Mononuclear cell (primary cell): Measurements from ENCODE around the gene SLC25A51. TPM values are rescaled to one million over a fixed set of nuclear protein-coding genes. Genes with fewer than 3 reads are reported as not detected.

Experiments
- H3K27me3 ChIP-seq: 2 replicates; pipeline ENCODE4 v1.6.0; 2011; ENCODE audit warnings: low read length, control low read depth; ENCODE audit not compliant: insufficient read depth
- H3K4me1 ChIP-seq: 2 replicates; pipeline ENCODE4 v1.5.1; 2011; ENCODE audit warnings: mild to moderate bottlenecking, low read length, control low read depth; ENCODE audit not compliant: insufficient read depth
- H3K4me3 ChIP-seq: 2 replicates; pipeline ENCODE4 v1.5.1; 2011; ENCODE audit warnings: mild to moderate bottlenecking, low read length, moderate library complexity
- H3K9me3 ChIP-seq: 2 replicates; pipeline ENCODE4 v1.5.1; 2011; ENCODE audit warnings: low read depth, mild to moderate bottlenecking, control low read depth, low read length
- total RNA-seq: library from RNA; depleted of rRNA; stranded (reverse); fragments of >200 nt; gene quantifications from one replicate; pipeline ENCODE4 v1.2.3, GENCODE V29; 2012

SLC25A51 gene
- total RNA-seq, 1 donor: 24.8 TPM

DNA sequence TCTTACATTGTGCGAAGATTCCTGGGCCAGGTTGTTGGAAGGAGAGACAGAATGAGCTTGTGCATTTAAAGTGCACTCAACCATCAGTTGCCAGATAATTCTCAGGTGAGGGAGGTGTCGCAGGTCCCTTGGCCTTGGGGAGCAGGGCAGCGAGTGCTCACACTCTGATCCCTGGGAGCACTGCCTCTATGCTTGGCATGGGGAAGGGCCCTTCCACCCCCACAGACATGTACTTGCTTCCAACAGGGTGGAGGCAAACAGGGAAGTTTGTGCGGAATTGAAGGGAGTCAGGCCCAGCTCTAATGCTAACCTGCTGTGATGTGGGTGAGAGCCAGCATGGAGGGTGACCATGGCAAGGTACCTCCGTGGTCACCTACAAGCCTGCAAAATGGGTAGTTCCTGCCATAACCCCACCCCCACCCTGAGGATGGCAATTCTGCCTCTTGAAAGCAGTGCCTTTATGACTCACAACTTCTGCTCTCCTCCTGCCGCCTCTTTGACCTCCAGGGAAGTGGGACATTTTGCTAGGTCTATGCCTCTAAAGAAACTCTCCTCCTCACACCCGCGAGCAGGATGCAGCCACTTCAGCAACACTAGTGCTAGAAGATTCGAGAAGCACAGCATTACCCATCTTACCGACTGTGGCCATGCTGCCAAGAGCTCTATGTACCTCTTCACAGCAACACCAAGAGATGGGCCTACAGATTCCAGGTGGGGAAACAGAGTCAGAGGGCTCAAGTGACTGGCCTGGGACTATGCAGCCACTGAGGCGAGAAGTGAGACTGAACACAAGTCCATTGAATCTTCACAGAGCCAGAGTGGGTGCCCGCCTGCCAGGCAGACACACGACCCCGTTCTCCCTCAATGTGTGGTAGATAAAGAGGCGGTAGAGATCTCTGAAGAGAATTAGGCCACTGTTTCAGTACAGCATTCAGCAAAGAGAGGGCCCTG, 22.1 kb upstream of the SLC25A51 start:
- Histone ChIP-seq H3K4me1 (peaks cover 12% of the 10 kb centered on the region), H3K9me3 (no peaks in the 10 kb centered on the region), H3K4me3 (no peak overlapping the region), H3K27me3 (no peaks in the 10 kb centered on the region)

DNA sequence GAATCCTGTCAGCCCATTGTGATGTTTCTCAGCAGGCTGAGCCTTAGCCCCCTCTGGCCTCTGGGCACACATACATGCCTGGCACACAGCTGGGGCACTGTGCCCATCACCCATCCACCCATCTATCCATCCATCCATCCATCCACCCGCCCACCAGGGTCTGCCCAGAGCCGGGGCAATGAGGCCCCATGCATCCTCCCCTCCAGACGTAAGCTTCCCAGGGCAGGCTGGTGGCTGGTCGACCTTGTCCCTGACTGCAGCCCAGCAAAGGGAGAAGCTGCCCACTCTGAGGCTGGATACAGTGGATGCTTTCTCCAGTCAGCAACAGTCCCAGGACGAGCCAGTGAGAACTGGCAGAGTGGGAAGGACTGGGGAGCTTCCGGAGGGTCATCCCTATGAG, 21.1 kb upstream of the SLC25A51 start:
- H3K4me1 ChIP-seq: peaks cover 12% of the 10 kb centered on the region
- H3K27me3 ChIP-seq: no peaks in the 10 kb centered on the region
- no peak overlapping the region for H3K4me3 ChIP-seq
- no peaks in the 10 kb centered on the region for H3K9me3 ChIP-seq

DNA sequence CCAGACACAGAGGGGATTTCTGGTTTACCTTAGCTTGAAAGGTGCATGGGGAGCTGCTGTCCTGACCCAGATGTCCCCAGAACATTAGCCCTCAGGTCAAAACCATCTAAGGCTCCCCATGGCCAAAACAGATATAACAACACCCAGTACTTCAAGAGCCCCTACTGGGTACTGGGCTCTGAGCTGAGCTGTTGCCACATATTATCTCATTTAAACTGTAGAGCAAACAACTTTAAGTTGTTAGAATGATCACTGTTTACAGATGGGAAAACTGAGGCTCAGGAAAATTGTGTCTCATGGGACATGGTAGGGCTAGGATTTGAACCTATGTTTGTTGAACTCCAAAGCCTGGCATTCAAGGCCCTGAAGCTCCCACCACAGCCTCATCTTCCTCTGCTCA, 20.6 kb upstream of the SLC25A51 start:
- H3K27me3 ChIP-seq: no peaks in the 10 kb centered on the region
- H3K4me3 ChIP-seq: no peak overlapping the region
- peaks cover 10% of the 10 kb centered on the region for H3K4me1 ChIP-seq
- H3K9me3 ChIP-seq: no peaks in the 10 kb centered on the region

DNA sequence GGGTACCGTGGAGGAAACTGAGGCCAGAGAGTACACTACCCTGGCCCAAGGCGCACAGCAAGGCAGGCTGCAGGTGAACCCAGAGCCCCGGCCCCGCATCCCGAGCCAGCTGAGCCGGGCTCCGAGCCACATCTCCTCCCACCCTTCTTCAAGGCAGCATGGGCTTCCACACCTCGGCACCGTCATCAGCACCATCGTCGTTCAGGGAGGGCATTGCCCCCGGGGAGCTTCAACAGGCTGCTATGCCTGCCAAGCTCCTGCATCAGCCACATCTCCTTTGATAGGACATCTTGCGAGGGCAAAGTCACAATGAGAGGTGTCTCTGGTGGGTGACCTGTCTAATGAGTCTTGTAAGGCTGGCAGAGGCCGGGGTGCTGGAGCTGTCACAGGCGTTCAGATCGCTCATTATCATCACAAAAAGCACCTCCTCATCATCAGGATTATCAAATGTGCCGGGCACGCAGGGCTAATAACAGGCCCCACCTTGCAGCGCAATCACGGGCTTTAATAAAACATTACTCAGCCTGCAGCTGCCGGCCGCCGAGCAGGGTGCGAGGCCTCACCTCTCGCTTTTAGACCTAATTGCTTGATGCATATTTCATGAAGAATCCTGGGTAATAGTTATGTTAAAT, 20.0 kb upstream of the SLC25A51 start:
- Histone ChIP-seq H3K9me3 (no peaks in the 10 kb centered on the region), H3K27me3 (no peaks in the 10 kb centered on the region), H3K4me1 (peaks cover 4% of the 10 kb centered on the region), H3K4me3 (no peak overlapping the region)

DNA sequence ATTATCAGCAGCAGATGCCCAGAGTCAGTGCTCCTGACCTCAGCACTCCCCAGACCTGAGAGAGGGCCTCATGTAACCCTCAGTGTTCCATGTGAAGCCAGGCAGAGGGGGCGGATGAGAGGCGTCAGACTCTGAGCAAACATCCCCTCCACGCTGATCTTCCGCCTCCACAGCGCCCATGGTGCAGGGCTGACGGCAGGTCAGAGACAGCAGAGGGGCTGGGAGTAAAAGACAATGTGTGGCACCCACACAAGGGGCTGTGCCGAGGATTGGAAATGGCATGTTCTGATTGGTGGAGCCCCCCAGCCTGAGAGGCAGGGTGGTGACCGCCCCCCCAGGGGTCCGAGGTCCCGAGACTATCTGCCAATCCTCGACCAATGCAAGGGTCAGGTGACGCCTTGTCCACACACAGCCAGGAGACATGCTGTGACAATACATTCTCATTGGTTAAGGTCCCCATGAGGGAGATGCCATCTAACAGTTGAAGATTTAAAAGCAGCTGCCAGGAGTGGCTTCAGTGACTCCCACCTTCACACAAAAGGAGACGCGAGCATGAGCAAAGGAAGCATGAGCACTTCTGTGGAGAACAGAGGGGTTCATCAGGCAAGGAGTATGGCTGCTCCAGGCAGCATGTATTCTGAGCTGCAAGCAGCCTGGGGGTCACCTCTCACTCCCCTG, 19.3 kb upstream of the SLC25A51 start:
- Histone ChIP-seq H3K27me3 (no peaks in the 10 kb centered on the region), H3K4me1 (peaks cover 4% of the 10 kb centered on the region), H3K4me3 (no peak overlapping the region), H3K9me3 (no peaks in the 10 kb centered on the region)

DNA sequence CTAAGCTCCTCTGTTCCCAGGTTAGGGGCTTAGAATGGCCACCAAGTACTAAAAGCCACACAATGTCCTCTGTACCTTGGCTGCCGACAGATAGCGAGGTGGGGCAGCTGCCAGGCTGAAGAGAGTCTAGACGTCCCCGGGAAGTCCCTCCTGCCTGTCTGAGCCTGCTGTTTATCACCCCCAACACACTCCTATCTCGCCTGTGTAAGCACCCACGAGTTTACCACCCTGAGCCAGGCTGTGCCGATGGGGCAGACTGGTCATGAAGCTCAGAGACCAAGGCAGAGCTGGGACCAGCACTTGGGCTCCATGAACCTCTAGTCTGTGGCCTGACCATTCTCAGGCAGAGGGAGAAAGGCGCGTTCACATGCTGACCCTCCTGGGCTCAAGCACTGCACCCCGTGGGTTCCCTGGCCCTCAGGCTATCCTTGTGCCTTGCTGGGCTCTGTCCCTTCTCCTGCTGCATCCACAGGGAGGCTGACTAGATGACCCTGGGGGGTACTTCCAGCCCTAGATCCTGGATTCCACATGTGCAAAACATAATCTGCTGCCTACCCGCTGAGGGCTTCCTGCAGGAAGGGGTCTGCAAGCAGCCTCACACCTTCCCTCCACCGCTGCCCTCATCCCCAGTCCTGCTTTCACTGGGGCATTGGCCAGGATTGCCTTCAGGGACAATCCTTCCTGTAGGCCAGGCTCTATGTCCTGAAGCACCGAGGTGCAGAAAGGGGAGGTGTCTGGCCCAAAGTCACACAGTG, 18.6 kb upstream of the SLC25A51 start:
- peaks cover 4% of the 10 kb centered on the region for H3K4me1 ChIP-seq
- H3K27me3 ChIP-seq: no peaks in the 10 kb centered on the region
- no peak overlapping the region for H3K4me3 ChIP-seq
- H3K9me3 ChIP-seq: no peaks in the 10 kb centered on the region

DNA sequence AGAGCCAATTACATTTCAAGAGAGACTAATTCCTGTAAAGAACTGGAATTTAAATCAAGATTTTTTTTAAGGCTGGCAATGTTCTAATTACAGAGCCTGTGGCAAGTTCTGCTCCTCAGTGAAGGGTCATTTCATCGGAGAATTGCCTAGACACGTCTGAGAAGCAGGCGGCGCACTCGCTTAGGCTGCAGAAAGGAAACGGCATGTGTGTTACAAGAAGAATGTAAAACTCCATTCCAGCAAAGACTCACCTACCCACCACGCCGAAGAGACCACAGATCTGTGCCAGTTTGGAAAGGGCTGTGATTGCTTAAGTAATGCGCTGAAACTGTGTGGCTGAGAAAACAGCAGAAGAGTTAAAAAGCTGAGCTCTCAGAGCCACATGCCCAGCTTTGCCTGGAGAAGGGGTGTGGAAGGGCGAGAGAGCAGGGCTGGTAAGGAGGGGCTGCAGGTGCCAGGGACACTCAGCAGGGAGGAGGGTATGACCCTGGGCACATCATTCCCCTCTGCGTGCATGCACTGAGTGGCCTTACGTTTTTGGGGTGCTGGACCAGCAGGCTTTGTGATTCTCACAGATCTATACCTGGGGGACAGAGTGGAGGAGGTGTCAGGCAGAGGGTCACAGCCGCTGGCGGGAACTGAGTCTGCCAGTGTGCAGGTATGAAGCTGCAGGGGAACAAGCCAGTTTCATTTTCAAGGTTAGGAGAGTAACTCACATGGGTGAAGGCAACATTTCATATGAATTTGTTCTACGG, 17.8 kb upstream of the SLC25A51 start:
- Histone ChIP-seq H3K4me3 (no peak overlapping the region), H3K9me3 (no peaks in the 10 kb centered on the region), H3K27me3 (no peaks in the 10 kb centered on the region), H3K4me1 (peaks cover 4% of the 10 kb centered on the region)

DNA sequence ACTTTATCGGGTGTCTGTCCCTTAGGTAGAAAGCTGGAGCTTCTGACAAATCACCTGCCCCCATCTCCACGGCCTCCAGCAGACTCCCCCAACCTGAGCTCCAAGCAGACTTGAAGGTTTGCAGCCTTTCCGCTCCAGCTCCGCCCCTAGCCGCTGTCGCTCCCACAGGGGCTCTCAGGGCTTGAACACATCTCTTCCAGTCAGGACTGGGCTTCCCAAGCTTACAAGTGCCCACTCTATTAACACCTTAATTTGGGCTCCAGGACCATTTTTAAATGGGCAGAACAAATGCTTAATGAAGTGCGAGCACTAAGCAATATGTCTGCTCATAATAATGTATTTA, 17.2 kb upstream of the SLC25A51 start:
- H3K9me3 ChIP-seq: no peaks in the 10 kb centered on the region
- no peaks in the 10 kb centered on the region for H3K27me3 ChIP-seq
- H3K4me3 ChIP-seq: no peak overlapping the region
- H3K4me1 ChIP-seq: peaks cover 2% of the 10 kb centered on the region

DNA sequence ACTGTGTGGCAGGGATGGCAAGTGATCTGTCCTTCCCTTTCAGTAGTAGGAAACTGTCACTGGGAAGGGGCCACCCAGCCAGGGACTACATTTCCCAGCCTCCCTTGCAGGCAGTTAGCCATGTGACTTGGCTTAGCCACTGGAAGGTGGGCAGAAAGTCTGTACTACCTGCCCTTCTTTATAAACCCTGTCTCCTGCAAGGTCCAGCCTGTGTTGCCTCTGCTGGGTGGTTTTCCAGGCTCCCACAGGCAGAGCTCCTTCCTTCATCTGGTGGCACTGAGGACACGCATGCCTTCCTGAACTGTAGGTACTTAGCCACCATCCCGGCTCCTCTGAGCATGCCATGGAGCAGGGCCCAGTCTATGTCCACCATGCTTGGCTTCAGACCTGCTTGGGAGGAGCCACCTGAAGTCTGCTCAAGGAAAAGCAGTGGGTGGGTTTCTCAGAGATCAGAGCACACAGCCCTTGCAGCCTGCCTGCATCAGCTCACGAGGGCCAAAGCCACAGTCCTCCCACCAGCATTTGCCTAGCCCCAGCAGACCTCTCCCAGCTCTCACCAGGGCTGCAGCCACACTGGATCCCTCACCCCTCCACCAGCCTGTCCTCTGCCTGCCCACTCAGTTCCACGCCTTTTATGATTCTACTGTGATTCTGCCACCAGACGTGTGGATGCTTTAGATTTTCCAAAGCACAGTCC, 16.7 kb upstream of the SLC25A51 start:
- Histone ChIP-seq H3K4me1 (no peaks in the 10 kb centered on the region), H3K4me3 (no peak overlapping the region), H3K9me3 (no peaks in the 10 kb centered on the region), H3K27me3 (no peaks in the 10 kb centered on the region)

DNA sequence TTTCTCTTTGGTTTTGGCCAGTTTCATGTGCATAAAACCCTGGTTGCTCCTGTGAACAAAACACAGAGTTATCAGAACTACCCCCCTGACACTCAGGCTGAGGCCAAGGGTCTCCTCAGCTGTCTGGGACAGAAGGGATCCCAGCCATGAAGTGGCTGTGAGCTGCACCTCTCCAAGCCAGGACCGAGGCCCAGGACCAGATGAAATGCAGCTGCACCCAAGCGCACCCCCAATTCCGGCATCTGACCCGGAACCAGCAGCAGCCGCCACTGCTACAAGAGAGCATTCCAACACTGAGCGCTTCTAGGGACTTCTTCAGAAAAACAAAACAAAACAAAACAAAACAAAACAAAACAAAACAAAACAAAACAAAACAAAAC, 16.0 kb upstream of the SLC25A51 start:
- Histone ChIP-seq H3K27me3 (no peaks in the 10 kb centered on the region), H3K9me3 (no peaks in the 10 kb centered on the region), H3K4me1 (no peaks in the 10 kb centered on the region), H3K4me3 (no peak overlapping the region)

DNA sequence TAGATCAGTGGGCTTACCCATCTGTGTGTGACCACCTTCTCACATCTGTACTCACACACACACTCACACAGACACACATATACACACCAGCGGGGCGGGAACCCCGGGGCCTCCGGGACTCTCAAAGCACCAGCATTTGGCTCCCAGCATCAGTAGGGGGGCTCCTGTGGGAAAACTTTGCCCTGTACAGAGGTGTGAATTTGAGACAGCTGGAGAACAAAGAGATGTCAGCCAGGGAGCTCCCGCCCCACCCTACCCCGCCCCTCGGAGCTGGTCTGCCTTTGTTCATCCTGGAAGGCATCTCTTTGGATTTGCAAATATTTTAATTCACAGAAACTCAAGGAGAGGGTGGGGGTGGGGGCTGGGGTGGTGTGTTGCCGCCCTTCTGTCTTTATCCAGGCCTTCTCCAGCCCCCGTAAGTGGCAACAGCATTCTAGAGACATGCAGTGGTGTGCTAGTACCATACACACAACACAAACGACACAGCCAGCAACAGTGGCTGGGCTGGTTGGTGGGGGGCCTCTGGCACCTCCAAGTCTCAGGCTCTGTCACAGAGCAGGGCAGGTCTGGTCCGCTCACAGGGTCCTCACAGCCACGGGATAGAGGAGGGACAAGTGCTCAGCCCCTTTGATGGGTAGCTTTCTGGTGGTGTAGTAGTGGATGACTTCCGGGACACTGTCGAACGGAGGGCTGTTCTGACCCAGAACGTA, 15.5 kb upstream of the SLC25A51 start:
- Histone ChIP-seq H3K27me3 (no peaks in the 10 kb centered on the region), H3K4me3 (no peak overlapping the region), H3K9me3 (no peaks in the 10 kb centered on the region), H3K4me1 (no peaks in the 10 kb centered on the region)

DNA sequence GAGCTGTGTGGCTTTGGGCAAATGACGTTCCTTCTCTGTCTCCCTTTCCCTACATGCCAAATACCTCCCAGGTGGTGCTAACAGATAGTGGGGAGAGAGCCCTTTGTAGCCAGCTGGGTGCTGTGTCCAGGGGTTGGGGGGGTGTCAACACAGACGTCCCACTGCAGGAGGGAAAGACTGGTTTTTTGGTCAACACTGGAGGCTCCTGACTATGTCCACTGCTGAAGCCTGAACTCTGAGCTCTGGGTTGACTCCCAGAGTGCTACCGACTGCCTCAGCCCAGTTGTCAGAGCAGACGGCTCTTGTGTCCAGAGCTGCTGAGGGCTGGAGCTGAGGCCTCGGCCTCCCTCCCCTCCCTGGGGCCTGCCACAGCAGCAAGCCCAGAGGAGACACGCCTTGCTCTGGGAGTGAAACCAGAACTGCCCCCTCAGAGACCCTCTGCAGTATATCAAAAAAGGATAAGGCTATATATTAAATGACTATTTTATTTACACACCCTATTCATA, 14.8 kb upstream of the SLC25A51 start:
- Histone ChIP-seq H3K4me1 (no peaks in the 10 kb centered on the region), H3K27me3 (no peaks in the 10 kb centered on the region), H3K9me3 (no peaks in the 10 kb centered on the region), H3K4me3 (no peak overlapping the region)
